GM12891 (cell line): ENCODE results near the gene TBC1D1.
A peak's percentile ranks its signal among the peaks of the same experiment; 100 is the strongest.

Source experiments
- DNase-seq: peaks from one replicate; pipeline ENCODE4 v3.0.0; 2011; ENCODE audit warnings: low spot score; ENCODE audit not compliant: insufficient read length
- FAIRE-seq: peaks from 2 replicates; lab custom pipeline; 2011; peaks lifted over from hg19 to GRCh38; lab: Jason Lieb, UNC
- PAX5 ChIP-seq: IDR thresholded peaks from 2 replicates; pipeline ENCODE4 v1.6.1; 2011; ENCODE audit warnings: low read length, moderate library complexity, mild to moderate bottlenecking; ENCODE audit not compliant: insufficient read depth, severe bottlenecking
- POLR2A ChIP-seq: IDR thresholded peaks from 2 replicates; pipeline ENCODE4 v1.6.1; 2011; ENCODE audit warnings: low read depth, low read length, control low read depth
- POLR2AphosphoS5 ChIP-seq: IDR thresholded peaks from 2 replicates; pipeline ENCODE4 v1.6.1; 2011; ENCODE audit warnings: low read depth, low read length, control low read depth
- POU2F2 ChIP-seq: IDR thresholded peaks from 2 replicates; pipeline ENCODE4 v1.6.1; 2011; ENCODE audit warnings: low read depth, mild to moderate bottlenecking, control low read depth, low read length, moderate library complexity
- SPI1 ChIP-seq: IDR thresholded peaks from 2 replicates; pipeline ENCODE4 v1.6.1; 2011; ENCODE audit warnings: low read depth, low read length, control low read depth
- TAF1 ChIP-seq: IDR thresholded peaks from 2 replicates; pipeline ENCODE4 v1.6.1; 2011; ENCODE audit warnings: low read depth, low read length, control low read depth

TBC1D1 gene

DNA sequence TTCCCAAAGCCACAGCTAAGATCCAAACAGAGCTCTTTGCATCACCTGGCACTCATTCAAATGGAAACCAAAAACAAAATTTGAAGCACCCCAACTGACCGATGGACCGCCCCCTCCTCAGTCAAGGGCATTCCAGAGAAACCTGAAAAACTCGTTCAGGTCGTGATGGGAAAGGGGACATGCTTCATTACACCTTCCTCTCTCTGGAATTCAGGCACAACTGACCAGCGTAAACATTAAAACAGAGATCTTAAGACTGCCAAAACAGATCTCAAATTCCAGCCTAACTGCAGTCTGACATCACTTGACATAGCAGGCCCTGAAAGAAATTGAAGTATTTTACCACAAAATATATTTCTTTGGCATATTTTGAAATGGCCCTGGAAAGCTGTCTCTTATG, 97.8 kb downstream of the TBC1D1 start:
- DNase-seq (no peak), FAIRE-seq (no peak)
- TF ChIP-seq POU2F2 (no peak), POLR2A (no peak), POLR2AphosphoS5 (no peak), PAX5 (no peak), TAF1 (no peak), SPI1 (no peak)

DNA sequence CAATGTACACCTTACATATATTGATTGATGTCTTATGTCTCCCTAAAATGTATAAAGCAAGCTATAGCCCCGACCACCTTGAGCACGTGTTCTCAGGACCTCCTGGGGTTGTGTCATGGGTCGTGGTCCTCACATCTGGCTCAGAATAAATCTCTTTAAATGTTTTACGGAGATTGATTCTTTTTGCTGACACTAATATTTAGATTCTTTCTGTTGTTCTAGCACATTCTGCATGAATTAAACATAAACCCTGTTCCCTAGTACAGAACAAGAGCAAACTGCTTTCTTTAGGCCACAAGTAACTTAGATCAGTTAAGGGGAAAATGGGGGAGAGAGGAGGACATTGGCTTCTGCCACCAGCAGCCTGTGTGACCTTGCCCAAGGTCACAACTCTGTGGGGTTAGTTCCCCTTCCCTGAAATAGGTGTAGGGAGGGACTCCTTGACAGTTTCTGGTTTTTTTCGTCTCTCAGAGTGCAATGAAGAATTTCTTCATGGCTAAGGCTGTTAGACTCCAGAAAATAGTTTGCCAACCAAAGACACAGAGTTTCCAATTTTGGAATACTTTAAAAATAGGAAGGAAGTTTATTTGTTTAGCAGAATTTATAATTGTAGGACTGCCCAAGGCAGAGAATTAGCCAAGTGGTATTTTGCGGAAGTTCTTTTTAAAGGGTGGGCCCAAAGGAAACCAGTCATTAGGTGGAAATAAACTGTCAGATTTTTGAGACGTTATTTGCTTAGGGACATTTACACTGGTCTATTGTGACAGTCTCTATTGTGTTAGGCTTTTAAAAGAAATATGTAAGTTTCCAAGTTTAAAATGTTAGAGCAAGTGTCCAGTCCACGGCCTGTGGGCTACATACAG, 98.7 kb downstream of the TBC1D1 start:
- no peak for TF ChIP-seq POU2F2
- TF ChIP-seq POLR2A: no peak
- no peak for TF ChIP-seq SPI1
- TF ChIP-seq POLR2AphosphoS5: no peak
- no peak for TF ChIP-seq PAX5
- TF ChIP-seq TAF1: no peak
- DNase-seq: no peak
- FAIRE-seq: no peak

DNA sequence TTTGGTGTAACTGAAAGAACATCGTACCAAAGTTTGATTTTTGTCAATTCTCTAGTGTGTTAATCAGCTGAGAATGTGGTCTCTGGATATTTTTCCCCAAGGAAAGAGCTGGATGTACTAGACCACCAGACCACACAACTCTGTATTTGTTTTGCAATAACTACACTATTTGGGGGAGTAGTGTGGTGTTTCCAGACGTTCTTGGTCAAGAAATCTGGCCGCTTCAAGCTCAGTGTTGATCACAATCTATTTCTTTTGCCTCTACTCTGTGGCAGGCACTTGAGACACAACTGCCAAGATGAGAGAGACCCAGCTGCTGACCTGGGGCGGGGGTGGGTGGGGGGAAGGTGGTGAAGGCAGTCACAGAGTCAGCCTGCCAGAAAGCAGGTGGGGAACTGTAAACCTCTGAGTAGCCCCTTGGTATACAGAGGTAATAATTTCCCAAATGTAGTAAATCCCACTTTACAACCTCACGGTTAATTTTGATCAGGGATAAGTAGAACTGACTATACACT, 99.9 kb downstream of the TBC1D1 start:
- TF ChIP-seq POLR2AphosphoS5 (no peak), PAX5 (no peak)
- DNase-seq (no peak), FAIRE-seq (no peak)

DNA sequence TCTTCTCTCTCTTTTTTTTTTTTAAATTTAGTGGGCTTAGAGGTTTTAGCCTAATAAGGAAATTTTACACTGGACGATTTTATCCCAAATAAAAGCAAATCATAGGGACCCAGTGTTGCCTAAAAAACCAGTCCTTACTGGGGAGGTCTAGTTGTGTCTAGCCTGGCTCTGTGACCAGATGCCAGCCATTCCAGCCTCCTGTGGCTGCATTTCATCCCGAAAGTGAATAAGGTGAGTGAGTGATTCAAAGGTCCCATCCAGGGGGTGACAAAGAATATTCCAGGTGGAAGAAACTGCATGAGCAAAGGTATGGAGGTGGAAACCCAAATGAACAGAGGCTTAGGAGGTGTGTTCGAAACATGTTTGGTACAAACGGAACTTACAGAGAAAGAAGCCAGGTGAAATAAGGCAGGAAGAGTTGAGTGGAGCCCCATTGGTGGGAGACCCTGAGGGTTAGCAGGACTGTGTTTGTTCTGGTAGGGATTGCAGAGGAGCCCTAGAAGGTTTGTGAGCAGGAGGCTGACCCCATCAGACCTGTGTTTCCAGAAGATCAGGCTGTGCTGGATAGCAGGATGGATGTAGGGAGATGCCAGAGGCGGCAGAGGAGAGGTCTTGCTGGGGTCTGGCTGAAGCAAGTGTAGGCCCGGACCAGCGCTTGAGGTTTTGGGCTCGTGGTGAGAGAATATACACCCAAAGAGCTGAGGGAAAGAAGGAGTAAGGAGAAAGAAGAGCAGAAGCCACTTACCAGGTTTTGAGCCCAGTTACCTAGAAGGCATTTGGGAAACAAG, 100.9 kb downstream of the TBC1D1 start:
- FAIRE-seq (no peak), DNase-seq (no peak)
- no peak for TF ChIP-seq PAX5
- TF ChIP-seq POLR2A: no peak
- no peak for TF ChIP-seq POLR2AphosphoS5
- no peak for TF ChIP-seq TAF1
- no peak for TF ChIP-seq POU2F2
- no peak for TF ChIP-seq SPI1

DNA sequence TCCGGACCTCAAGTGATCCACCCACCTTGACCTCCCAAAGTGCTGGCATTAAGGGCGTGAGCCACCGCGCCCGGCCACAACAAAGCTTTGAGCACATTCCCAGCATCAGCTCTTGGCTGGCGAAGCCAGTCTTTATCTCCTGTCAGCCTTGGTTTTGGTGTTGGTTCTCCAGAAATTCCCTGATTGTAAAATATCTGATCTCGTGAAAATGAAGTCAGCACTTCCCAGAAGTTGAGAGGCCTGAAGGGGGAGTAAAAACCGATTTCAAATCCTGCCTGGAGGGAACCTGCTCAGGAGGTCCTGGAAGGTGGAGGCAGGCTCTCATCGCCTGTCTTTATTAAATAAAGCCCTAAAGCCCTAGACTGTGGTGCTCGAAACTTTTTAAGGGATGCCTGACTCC, 102.9 kb downstream of the TBC1D1 start:
- no peak for FAIRE-seq
- no peak for DNase-seq
- TF ChIP-seq POU2F2 (no peak), SPI1 (no peak), PAX5 (no peak), TAF1 (no peak), POLR2A (no peak), POLR2AphosphoS5 (no peak)

DNA sequence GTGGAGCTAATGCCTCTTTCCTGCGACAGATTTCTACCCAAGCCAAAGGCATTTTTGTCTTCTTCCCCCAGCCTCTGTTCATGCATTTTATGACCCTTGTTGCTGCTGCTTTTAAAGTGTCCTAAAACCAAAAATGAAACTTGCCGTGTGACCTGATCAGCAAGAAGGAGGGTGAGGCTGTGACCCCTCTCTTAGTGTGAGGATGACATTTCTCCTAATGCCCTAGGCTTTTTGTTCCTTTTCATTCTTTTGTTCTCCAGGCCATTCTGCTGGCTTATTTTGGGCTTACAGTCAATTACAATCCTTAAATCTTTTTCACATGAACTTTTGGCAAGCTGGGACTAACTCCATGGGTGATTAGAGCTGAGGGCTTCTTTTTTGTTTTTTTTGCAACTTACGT, 103.7 kb downstream of the TBC1D1 start:
- FAIRE-seq (peak; percentile 76), DNase-seq (no peak)
- TF ChIP-seq POLR2A (no peak), TAF1 (no peak), POU2F2 (no peak)

DNA sequence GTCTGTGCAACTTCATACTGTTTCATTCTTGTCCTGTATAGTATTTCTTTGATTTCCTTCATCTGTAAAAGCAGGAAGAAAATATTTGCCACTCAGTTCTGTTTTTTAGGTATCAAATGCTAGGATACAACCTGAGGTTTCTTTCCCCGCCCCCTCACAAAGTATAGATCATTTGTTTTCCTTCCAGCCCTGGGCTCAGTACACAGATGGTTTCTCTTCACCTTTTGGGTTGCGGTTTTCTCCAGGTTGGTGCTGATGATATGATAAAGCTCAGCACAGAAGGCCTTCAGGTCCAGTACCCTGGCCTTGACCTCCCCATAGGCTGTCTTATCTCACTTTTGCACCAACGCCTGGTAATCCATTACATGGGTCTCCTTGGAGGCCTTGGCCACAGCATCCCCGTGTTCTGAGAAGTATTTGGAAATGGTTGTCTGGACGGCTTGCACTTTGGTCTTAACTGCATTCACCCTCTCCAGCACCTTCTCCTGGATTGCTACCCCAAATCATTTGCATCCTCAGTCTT, 104.5 kb downstream of the TBC1D1 start:
- TF ChIP-seq POLR2A (no peak), PAX5 (no peak), TAF1 (no peak), SPI1 (no peak), POU2F2 (no peak), POLR2AphosphoS5 (no peak)
- DNase-seq (no peak), FAIRE-seq (no peak)

DNA sequence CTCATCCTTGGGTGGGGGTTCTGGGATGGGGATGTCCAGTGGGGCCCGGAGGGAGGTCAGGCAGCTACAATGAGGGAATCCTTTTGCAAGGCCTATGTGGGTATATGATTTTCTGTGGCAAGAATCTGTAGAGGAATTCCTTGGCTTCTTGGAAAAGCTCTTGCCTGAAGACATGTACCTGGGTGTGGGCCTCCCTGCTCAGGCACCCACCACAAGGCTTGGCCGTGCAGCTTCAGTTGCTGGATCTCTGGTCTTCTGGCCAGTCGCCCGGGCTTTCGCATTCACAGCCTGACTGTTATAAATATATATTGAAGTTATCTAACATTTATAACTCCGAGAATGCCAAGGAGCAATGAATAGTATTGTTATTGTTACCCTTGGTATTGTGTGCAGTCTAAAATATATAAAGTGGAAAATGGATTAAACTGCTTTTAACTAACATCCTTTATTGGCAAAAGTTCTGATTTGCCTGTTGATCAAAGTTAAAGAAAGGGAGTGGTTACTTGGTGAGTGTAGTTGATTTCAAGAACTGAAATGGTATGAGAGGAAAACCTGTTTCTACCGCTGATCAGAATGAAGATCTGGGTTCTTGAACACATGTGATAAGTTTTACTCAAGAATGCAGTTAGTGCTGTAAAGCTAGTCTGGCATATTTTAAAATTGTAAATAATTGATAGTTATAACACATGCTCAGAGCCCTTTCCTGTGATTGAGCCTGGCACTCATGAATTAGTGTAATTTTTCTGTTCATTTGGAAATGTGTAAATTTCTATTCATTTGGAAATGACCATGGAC, 105.3 kb downstream of the TBC1D1 start:
- no peak for FAIRE-seq
- DNase-seq: no peak
- no peak for TF ChIP-seq POU2F2
- no peak for TF ChIP-seq SPI1
- no peak for TF ChIP-seq POLR2A
- TF ChIP-seq PAX5: no peak
- TF ChIP-seq POLR2AphosphoS5: no peak
- TF ChIP-seq TAF1: no peak

DNA sequence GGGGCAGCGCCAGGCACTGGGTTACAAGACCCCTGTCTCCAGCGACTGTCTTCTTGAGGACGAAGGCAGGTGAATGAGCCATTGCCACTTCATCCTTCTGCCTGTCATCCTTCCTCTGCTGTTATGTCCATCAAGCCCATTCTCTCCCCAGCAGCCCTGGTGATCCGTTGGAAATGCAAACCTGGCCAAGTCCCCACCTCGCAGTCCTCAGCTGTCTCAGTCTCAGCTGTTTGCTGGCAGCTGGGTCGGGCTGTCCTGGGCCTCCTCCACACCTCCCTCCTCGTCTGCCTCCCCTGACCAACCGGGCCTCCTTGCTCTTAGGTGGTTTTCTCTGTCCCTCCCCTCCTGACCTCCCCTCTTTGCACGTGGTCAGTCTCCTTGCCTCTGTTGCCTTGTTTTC, 107.3 kb downstream of the TBC1D1 start:
- TF ChIP-seq POU2F2: no peak
- no peak for TF ChIP-seq PAX5
- TF ChIP-seq SPI1: no peak
- no peak for TF ChIP-seq POLR2AphosphoS5
- no peak for TF ChIP-seq POLR2A
- no peak for TF ChIP-seq TAF1
- FAIRE-seq: no peak
- no peak for DNase-seq
